ENCODE data around the gene MMAB.

- no peak for TF ChIP-seq FOXM1 (IDR thresholded peaks at IDR 0.05; ENCODE audit: borderline replicate concordance)
- no peak for TF ChIP-seq FOXA1 (IDR thresholded peaks at IDR 0.05)
- no peak for TF ChIP-seq TARDBP (IDR thresholded peaks at IDR 0.05)
Measured at GRCh38 chr12:109554761-109555160, 18.5 kb downstream of the MMAB start.
